GM19043 (cell line): ENCODE results near the gene AKNA.
A peak's percentile ranks its signal among the peaks of the same experiment; 100 is the strongest.

Experiments
- ATAC-seq: cut with Tn5 transposase; IDR thresholded peaks from one replicate; pipeline ENCODE4 v1.9.1; 2021; ENCODE audit warnings: low read depth; ENCODE audit not compliant: unreplicated experiment

The AKNA gene

DNA sequence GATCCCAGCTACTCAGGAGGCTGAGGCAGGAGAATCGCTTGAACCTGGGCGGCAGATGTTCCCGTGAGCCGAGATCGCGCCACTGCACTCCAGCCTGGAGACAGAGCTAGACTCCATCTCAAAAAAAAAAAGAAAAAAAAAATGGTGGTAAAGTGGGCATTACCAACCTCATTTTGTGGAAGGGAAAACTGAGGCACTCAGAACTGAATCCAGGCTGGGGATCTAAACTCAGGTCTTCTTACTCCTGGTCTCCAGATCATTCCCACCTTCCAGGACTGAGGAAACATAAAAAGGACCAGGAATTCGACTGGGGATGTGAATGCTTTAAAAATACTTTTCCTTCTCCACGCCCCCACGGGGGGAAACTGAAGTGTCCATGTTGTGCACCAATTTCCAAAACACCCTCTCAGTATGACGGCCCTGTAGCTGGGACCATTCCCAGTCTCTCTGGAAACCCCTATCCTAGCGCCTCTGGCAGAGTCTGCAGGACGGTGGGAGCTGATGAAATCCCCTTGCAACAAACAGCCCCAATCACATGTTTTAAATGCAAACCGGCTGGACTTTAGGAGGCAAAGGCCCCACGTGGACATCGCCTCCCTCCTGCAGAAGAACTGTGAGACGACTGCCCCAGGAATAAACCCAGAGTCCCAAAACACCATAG lies 8.9 kb upstream of the AKNA start:
- ATAC-seq, result no peak

- no peak for ATAC-seq
These were observed 8.0 kb upstream of the AKNA start for GRCh38 chr9:114395768-114396167.

- ATAC-seq, result no peak
These were observed 7.5 kb upstream of the AKNA start for GRCh38 chr9:114395334-114395617.

DNA sequence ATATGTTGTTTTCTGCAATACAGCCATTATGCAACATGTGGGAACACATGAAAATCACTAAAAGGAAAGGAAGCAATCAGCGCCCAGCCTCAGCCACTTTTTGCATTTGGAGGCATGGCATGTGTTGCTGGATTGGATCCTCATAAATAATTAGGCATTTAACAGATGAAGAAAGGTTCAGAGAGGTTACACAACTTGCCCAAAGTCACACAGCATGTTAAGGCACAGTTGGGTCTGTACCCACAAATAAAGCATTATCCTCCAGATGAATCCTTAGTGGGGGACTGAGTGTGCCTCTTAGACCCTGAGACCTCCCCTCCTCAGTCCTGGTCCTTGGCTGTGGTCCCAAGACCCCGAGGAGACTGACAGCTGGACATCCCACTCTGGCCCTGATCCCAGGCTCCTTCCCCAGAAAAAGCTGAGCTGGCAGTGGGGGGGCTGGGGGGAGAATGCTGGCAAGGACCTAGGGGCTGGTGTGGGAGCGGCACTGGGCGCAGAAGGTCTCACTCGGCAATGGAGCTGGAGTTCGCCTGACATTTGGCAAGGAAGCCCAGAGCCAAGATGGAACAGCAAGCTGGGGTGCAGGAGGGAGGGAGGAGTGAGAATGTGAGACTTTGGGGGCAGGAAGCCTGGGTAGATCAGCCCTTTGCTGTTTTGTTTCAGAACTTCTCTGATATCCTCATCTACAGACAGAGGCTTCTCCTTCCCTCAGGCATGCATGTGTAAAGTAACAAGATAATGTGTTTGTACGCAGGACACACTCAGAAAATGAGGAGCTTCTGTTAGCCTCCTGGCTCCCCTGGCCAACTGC lies 6.9 kb upstream of the AKNA start:
- ATAC-seq, result no peak

- ATAC-seq, result no peak
These were observed 4.9 kb upstream of the AKNA start for GRCh38 chr9:114392749-114393112.

GRCh38 chr9:114390952-114391351 lies 3.2 kb upstream of the AKNA start:
- ATAC-seq, result no peak

GRCh38 chr9:114389612-114390368 lies 2.0 kb upstream of the AKNA start:
- ATAC-seq, result no peak

- no peak for ATAC-seq
These were observed 1.1 kb upstream of the AKNA start for GRCh38 chr9:114388764-114389375.

DNA sequence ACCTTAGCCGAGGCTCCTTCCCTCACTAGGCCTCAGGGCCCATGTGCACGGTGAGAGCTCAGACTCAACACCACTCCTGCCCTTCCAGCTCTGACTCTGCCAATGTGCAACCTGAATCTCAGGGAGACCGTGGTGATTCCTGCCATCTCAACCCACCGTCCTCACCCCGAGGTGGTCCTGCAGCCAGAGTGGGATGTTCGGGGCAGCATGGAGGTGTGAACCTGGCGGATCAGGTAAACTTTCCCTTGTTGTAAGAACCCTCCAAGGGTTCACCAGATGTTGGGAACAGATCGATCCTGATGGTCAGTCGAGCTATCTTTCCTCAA lies 538 bp upstream of the AKNA start:
- no peak for ATAC-seq

GRCh38 chr9:114386886-114387679 lies 699 bp downstream of the AKNA start:
- no peak for ATAC-seq

GRCh38 chr9:114386361-114386885 lies 1.4 kb downstream of the AKNA start:
- ATAC-seq, result no peak

DNA sequence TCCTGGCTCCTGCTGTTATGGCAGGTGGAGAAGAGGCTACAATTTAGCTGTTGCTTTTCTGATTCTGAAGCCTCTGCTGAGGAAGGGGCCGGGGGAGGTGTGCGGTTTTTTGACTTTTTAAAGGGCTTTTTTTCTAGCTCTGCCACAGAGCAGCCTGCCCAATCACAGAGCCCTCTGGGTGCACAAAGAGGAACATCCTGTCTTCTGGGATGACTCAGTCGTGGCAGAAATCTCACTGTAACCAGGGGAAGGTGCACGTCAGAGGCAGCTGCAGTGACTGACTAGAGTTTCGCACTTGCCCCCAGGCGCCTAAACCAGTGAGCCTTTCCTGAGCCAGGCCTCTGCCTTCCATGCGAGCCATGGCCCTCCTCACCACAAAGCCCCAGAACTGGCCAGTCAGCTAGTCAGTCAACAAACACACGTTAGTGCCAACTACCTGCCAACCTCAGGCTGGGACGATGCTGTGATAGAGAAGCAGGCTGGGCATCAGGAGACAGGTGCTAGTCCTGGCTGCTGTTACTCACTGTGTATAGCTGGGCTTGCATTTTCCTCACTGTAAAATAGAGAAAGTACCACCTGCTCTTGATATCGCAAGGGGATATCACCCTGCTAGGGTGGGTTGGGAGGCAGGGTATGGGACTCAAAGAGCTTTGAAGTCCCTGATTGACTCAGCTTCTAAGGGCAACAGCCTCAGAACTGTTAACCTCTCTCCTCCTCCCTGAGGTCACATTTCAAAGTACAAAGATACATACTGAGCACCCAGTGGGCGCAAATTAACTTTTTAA lies 2.2 kb downstream of the AKNA start:
- ATAC-seq, result peak; percentile 79

GRCh38 chr9:114384836-114385396 lies 2.9 kb downstream of the AKNA start:
- ATAC-seq, result no peak

DNA sequence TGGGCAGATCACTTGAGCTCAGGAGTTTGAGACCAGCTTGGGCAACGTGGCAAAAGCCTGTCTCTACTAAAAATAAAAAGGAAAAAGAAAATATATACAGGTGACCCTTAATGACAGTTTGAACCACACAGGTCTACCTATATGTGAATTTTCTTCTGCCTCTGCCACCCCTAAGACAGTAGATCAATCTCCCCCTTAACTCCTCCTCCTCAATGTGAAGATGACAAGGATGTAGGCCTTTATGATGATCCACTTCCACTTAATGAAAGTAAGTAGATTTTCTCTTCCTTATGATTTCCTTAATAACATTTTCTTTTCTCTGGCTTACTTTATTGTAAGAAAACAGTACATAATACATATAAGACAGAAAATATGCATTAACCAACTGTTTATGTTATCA lies 3.4 kb downstream of the AKNA start:
- no peak for ATAC-seq

DNA sequence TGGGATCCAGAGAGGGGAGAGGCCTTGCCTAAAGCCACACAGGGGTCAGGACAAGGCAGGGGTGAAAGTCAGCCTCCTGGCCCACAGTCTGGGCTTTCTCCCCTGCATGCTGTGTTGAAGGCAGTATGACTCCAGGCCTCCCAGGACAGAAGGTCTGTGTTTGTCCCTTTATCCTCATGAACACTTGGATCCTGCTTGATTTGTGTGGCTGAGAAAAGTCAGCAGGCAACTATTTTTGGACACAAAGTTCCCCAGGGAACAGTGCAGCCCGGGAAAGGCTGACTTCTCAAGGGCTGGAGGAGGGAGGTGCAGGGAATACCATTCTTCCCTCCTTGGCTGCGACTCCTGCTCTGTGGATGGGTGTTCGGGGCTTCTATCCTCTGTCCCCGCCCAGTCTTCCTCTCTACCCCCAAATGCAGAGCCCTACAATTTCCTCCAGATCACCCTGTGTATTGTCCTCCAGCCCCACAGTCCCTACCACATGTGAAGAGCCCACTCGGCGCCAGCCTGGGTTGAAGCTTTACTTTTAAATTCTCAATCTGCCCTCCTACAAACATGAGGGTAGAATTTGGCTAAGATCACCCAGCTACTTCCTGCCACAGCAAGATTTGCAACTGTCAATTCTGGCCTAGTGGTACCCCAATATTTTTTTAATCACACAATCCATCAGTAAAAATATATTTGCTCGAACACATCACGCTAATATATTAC lies 4.1 kb downstream of the AKNA start:
- no peak for ATAC-seq

GRCh38 chr9:114382699-114383520 lies 4.9 kb downstream of the AKNA start:
- ATAC-seq, result no peak

DNA sequence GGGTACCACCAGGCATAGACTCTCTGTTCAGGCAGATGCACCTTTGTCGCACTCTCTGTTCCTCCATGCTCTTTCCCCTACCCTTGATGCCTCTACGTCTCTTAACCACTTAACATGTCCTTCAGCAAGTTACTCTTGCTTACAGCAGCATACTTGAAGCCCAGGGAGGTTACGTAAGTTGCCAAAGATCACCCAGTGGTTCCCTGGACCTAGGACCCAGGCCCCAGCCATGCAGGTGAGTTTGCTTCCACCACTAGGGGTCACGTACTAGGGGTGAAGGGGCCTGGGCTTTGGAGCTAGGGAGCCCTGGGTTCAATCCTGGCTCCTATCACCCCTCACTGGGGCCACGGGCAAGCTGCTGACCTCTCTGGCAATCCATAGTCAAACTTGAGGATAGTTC lies 8.9 kb downstream of the AKNA start:
- no peak for ATAC-seq

GRCh38 chr9:114378016-114378415 lies 9.8 kb downstream of the AKNA start:
- ATAC-seq, result no peak
